ENCODE results near the gene SAP30BP. TPM values are rescaled to one million over a fixed set of nuclear protein-coding genes. Genes with fewer than 3 reads are reported as not detected.

SAP30BP gene
- total and polyA plus RNA-seq, 4 donors = 20.9 to 33.4 (median 30.2) TPM

GRCh38 chr17:75691371-75691791 is 24.2 kb downstream of the SAP30BP start:
- 84% methylated on average over 5 of the region's 5 CpGs for WGBS
- H3K4me1 ChIP-seq (ENCODE audit: control insufficient read depth in 4 of 4, insufficient read depth in 4 of 4, low read length in 3 of 4) = no peaks in the 10 kb centered on the region
- no peaks in the 10 kb centered on the region for H3K27me3 ChIP-seq (ENCODE audit: control insufficient read depth in 4 of 4, insufficient read depth in 4 of 4, low read length in 3 of 4)
- no peaks in the 10 kb centered on the region for H3K9me3 ChIP-seq (ENCODE audit: control insufficient read depth in 4 of 4, low read length in 3 of 4)
- TF ChIP-seq GABPA (IDR thresholded peaks at IDR 0.05 in 1 of 2, conservative IDR thresholded peaks at IDR 0.05 in 1 of 2) = no peak
- no peak for TF ChIP-seq ZBTB33 (IDR thresholded peaks at IDR 0.05)
- TF ChIP-seq NR2F2 (IDR thresholded peaks at IDR 0.05) = no peak
- peaks cover 2 to 40% (median 9%) of the 10 kb centered on the region in 4 donors for H3K36me3 ChIP-seq (ENCODE audit: control insufficient read depth in 4 of 4, insufficient read depth in 3 of 4, low read depth in 1 of 4, low read length in 3 of 4)
- no peak overlapping the region for H3K27ac ChIP-seq (ENCODE audit: low read depth in 1 of 2, low read length in 2 of 2)
- no peak overlapping the region for H3K9ac ChIP-seq (ENCODE audit: low read depth in 1 of 2, low read length in 2 of 2)
- no peak overlapping the region for H3K4me3 ChIP-seq (ENCODE audit: low read depth in 1 of 3, low read length in 3 of 3)
- DNase-seq (ENCODE audit: low spot score) = no peak

- peaks cover 2 to 40% (median 9%) of the 10 kb centered on the region in 4 donors for H3K36me3 ChIP-seq (ENCODE audit: control insufficient read depth in 4 of 4, insufficient read depth in 3 of 4, low read depth in 1 of 4, low read length in 3 of 4)
- no peaks in the 10 kb centered on the region for H3K27me3 ChIP-seq (ENCODE audit: control insufficient read depth in 4 of 4, insufficient read depth in 4 of 4, low read length in 3 of 4)
- no peak overlapping the region for H3K4me3 ChIP-seq (ENCODE audit: low read depth in 1 of 3, low read length in 3 of 3)
- no peak for DNase-seq (ENCODE audit: low spot score)
- WGBS = 87% methylated on average over 14 of the region's 14 CpGs
- H3K27ac ChIP-seq (ENCODE audit: low read depth in 1 of 2, low read length in 2 of 2) = no peak overlapping the region
- no peaks in the 10 kb centered on the region for H3K9me3 ChIP-seq (ENCODE audit: control insufficient read depth in 4 of 4, low read length in 3 of 4)
- TF ChIP-seq RXRA (IDR thresholded peaks at IDR 0.05) (no peak), FOXA2 (IDR thresholded peaks at IDR 0.05) (no peak), ATF3 (IDR thresholded peaks at IDR 0.05) (no peak), SP1 (IDR thresholded peaks at IDR 0.05) (no peak), YY1 (IDR thresholded peaks at IDR 0.05) (no peak), HNF4G (IDR thresholded peaks at IDR 0.05) (no peak), HNF4A (conservative IDR thresholded peaks at IDR 0.05) (no peak), TAF1 (conservative IDR thresholded peaks at IDR 0.05) (no peak), GABPA (IDR thresholded peaks at IDR 0.05 in 1 of 2, conservative IDR thresholded peaks at IDR 0.05 in 1 of 2) (no peak), FOXA1 (IDR thresholded peaks at IDR 0.05) (no peak), REST (IDR thresholded peaks at IDR 0.05) (no peak), EGR1 (IDR thresholded peaks at IDR 0.05; ENCODE audit: low read depth in 2 of 2) (no peak), CTCF (IDR thresholded peaks at IDR 0.05; ENCODE audit: low read depth, low read length, missing input control) (no peak), MAX (IDR thresholded peaks at IDR 0.05) (no peak), JUND (IDR thresholded peaks at IDR 0.05) (no peak), RAD21 (IDR thresholded peaks at IDR 0.05) (no peak), ZBTB33 (IDR thresholded peaks at IDR 0.05) (no peak)
- H3K4me1 ChIP-seq (ENCODE audit: control insufficient read depth in 4 of 4, insufficient read depth in 4 of 4, low read length in 3 of 4) = peaks cover 0 to under 1% (median under 1%) of the 10 kb centered on the region in 4 donors
- H3K9ac ChIP-seq (ENCODE audit: low read depth in 1 of 2, low read length in 2 of 2) = no peak overlapping the region
Observed at GRCh38 chr17:75691801-75692626, 24.9 kb downstream of the SAP30BP start.
